Cortex of kidney (tissue), 1 donor: ENCODE measurements around the gene P4HA2.
"Not testable (repeated sequence)": the region's sequence is repeated elsewhere in the genome, so short reads cannot be mapped to it uniquely, and the experiment has no call there.

Source experiments
- DNase-seq: peaks from one replicate; lab custom pipeline; 2025; lab: John Stamatoyannopoulos, UW

Gene P4HA2

GRCh38 chr5:132199116-132199680 lies 28.5 kb downstream of the P4HA2 start:
- no peak for DNase-seq

- DNase-seq, result no peak
These were observed 29.1 kb downstream of the P4HA2 start for GRCh38 chr5:132198571-132198970.

DNA sequence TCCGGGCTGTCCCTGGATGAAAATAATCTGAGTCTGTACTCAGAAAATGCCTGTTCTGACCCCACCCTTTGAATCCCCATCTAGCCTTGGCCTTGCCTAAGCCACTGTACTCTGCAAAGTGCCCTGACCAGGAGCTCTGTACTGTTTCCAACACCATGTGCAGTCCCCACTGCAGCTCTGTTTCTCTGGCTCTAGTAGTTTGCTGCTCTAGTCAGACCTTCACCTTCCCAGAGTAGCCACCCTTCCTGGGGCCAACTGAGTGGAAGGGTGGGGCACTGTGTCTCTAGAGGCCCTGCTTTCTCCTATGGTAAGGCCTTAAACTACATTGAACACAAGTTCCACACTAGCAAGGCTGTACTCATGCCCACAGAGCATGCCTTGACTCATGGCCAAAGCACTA lies 31.9 kb downstream of the P4HA2 start:
- DNase-seq, result no peak

DNA sequence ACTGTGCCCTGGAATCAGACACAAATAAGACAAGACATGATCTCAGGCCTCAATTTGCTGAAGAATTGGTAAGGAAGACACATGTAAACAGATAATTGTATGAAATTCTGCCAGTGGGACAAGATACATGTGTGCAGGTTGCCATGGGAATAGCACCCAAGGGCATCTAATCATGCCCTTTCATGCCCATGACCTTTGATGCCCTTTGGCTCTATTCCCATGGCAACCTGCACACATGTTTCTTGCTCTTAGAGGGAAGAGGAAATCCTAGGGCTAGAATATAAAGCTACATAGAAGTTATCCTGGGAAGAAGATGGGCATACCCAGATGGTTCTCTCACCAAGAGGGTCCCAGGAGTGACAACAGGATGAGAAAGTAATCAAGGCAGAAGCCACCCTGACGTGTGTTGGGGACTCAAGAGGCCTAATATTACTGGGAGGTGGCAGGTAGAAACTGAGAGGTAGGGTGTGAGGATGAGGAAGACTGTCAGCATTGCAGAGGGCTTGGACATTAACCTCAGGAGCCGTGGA lies 34.4 kb downstream of the P4HA2 start:
- no peak for DNase-seq

DNA sequence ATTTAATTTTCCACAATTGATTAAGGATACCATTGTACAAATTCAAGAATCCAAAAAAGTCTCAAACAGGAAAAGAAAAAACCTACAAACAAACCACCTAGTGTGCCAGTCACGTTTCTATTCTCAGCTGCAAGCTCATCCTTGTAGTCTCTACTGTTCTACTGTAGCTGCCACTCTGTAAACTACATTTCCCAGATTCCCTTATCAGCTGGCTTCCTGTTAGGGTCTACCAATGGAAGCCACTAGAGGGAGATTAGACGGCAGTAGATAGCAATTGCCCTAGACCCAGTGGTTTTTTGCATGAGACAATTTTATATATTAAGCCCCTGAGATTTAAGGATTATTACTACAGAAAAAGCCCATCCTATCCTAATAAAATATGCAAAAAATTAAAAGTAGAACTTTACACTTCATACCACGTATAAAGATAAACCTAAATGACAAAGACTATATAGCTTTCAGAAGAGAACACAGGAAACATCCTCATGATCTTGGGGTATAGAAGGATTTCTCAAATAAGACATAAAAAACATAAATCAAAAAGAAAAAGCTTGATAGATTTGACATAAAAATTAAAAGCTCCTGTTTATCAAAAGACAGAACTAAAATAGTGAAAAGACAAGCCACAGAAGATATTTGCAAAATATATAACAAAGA lies 37.4 kb downstream of the P4HA2 start:
- DNase-seq, result no peak

DNA sequence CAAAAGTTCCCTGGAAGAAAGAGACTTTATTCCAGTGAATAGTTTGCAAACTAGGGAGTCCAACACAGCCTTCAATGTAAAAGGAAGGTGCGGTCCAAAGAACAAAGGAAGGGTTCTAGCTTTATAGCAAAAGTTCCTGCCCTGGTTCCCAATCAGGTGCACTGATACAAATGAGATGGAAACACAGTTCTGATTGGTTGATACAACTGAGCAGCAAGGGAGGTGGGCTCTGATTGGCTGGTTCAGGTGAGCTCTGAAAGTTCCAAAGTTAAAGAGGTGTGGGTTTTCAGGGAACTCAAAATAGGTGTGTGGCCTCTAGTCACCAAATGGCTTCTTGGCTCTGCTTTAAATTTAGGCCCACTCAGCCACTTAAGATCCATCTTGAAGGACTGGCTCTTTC lies 43.1 kb downstream of the P4HA2 start:
- DNase-seq, result no peak

DNA sequence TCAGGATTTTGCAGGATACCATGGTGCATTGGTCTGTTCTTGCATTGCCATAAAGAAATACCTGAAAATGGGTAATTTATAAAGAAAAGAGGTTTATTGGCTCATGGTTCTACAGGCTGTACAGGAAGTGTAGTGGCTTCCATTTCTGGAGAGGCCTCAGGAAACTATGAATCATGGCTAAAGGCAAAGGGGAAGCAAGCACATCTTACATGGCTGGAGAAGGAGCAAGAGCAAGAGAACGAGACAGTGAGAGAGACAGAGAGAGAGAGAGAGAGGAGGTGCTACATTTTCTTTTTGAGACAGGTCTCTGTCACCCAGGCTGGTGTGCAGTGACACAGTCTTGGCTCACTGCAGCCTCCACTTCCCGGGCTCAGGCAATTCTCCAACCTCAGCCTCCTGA lies 43.9 kb downstream of the P4HA2 start:
- DNase-seq, result no peak

DNA sequence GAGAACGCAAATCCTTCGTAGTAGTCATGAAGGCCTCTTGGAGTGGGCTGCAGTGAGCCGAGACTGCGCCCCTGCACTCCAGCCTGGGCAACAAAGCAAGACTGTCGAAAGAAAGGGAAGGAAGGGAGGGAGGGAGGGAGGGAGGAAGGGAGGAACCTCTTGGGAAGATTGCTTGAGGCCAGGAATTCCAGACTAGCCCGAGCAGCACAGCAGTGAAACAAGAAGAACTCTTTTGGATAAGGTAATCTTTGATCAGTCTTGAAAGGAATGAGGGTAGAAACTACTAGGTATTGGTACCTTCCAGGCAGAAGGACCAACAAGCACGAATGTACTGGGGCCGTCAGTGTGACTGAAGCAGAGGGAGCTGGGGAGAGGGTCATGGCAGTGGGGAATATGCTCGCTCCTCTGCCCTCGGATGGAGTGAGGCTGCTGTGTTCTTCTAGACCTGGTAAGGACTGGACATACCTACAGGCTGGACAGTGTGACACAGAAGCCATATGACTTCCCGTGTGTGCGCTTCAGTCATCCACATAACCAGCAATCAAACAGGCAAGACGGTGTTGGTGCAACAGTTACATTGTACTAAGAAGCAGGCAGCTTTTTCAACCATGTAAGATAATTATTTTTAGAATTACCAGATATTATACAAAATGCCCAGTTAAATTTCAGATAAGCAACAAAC lies 45.2 kb downstream of the P4HA2 start:
- DNase-seq, result no peak

- no peak for DNase-seq
These were observed 46.5 kb downstream of the P4HA2 start for GRCh38 chr5:132181011-132181629.

GRCh38 chr5:132180134-132180745 lies 47.4 kb downstream of the P4HA2 start:
- DNase-seq, result no peak

DNA sequence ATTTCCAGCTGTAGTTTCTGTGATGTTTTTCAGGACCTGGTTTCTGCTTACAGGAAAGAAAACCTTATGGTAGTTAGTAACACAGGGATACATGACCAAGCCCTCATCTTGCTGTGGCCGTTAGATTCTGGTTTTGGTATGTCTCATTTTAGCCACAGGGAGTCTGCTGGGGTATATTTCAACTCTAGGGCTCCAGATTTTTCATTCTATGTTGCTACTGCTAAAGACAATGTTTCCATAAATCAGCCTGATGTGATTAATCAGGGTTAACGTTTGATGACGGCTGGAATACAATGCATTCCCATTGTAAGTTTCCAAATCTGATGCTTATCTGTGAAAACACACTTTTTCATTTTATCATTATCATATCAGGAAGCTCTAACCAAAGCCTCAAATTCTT lies 48.2 kb downstream of the P4HA2 start:
- DNase-seq, result no peak

DNA sequence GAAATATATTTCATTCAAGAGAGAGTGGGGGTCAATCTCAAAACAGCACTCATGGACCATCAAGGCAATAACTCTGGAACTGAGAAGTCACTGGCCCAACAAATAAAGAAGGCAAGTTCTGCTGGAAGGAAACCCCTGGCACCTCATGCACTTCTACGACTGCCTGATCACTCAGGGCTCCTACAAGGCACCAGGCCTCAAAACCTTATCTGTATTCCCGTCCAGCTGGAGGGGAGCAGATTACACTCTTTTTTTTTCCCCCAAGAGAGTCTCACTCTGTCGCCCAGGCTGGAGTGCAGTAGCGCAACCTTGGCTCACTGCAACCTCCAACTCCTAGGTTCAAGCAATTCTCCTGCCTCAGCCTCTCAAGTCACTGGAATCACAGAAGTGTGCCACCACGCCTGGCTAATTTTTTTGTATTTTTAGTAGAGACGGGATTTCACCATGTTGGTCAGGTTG lies 49.9 kb downstream of the P4HA2 start:
- DNase-seq, result no peak

- DNase-seq, result no peak
These were observed 50.7 kb downstream of the P4HA2 start for GRCh38 chr5:132176987-132177386.

DNA sequence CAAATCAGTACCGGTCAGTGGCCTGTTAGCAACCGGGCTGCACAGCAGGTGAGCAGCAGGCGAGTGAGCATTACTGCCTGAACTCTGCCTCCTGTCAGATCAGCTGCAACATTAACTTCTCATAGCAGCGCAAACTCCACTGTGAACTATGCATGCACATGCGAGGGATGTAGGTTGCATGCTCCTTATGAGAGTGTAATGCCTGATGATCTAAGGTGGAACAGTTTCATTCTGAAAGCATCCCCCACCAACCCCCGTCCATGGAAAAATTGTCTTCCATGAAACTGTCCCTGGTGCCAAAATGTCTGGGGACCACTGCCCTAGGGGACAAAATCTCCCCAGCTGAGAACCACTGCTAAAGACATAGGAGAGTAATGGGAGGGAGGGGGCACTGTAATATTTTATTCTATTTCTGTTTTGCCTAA lies 51.1 kb downstream of the P4HA2 start:
- no peak for DNase-seq

DNA sequence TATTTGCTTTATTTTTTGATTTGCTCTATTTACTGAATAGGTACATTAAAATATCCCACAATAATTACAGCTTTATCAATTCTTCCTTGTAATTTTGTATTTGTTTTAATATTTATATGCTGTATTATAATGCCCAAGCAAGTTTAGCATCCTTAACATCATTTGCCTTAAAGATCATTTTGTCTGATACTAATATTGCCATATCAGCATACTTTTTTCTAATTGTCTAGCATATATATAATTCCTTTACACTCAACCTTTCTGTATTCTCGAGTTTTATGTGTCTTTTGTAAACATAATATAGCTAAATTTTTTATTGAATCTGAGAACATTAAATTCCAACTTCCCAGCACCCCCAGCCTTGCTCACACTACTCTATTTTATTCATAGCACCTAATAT lies 64.7 kb downstream of the P4HA2 start:
- DNase-seq, result no peak

GRCh38 chr5:132161574-132162326 lies 65.9 kb downstream of the P4HA2 start:
- DNase-seq, result not testable (repeated sequence)

- DNase-seq, result no peak
These were observed 71.2 kb downstream of the P4HA2 start for GRCh38 chr5:132156413-132156812.

- no peak for DNase-seq
These were observed 77.1 kb downstream of the P4HA2 start for GRCh38 chr5:132150565-132150964.

DNA sequence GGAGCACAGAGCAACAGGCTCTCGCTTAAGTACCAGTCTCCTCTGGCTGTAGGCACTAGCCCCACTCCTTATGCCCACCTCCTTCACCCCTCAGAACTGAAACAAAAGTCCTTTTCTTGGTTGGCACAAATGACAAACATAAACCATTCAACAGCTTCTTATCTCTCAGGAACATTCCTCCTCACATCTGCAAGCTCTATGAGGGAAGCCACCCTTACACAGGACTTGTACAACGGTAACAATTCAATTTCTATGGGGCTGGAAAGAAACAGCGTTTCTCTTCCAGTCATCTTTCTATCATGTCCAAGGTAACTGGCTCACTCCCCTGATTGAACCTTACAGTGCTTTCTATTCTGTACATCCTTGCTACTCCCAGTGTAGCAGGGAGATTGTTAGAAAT lies 80.0 kb downstream of the P4HA2 start:
- no peak for DNase-seq

DNA sequence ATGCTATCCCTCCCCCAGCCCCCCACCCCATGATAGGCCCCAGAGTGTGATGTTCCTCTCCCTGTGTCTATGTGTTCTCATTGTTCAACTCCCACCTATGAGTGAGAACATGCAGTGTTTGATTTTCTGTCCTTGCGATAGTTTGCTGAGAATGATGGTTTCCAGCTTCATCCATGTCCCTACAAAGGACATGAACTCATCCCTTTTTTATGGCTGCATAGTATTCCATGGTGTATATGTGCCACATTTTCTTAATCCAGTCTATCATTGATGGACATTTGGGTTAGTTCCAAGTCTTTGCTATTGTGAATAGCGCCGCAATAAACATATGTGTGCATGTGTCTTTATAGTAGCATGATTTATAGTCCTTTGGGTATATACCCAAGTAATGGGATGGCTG lies 82.3 kb downstream of the P4HA2 start:
- DNase-seq, result not testable (repeated sequence)

DNA sequence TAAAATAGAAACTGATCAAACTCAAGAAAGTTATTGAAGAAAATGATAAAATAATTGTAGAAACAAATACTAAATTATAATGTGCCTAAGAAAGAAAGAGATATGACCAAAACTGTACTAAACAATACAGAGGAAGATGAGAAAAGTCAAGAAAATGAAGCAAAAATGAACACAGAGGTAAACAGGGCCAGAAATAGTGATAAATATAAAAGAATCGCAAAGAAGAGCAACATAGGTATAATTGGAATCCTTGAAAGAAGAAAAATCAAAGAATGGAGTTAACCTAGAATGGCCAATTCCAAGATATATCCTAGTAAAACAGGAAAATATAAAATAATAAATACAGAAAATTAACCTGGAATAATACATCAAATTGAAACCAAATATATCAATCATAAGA lies 84.5 kb downstream of the P4HA2 start:
- no peak for DNase-seq

DNA sequence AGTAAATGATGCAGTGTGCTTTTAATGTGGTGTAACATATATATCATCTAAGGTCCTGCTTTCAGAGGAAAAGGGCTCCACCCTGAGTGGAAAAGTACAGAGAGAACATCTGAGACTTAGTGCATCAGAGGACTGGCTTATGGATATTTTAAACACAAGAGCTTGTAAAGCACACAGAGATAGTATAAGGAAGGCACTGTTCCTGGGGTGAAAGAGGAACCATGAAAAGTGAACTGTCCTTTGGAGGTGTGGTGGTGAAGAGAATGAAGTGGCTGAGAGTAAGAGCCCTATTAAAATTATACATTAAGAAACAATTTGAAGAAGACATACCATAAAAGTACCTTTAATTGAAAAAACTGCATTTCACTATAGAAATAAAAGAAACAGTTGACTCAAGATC lies 85.2 kb downstream of the P4HA2 start:
- no peak for DNase-seq
